GM21825 (cell line): Measurements from ENCODE around the gene AFF4.
"Not testable (repeated sequence)": the region's sequence is repeated elsewhere in the genome, so short reads cannot be mapped to it uniquely, and the experiment has no call there.

ENCODE experiments used
- ATAC-seq: cut with Tn5 transposase; IDR thresholded peaks from one replicate; pipeline ENCODE4 v1.9.1; 2021; ENCODE audit warnings: mild to moderate bottlenecking, moderate library complexity; ENCODE audit not compliant: unreplicated experiment

Gene AFF4

GRCh38 chr5:132961123-132961815 is 2.2 kb downstream of the AFF4 start:
- ATAC-seq: not testable (repeated sequence)

DNA sequence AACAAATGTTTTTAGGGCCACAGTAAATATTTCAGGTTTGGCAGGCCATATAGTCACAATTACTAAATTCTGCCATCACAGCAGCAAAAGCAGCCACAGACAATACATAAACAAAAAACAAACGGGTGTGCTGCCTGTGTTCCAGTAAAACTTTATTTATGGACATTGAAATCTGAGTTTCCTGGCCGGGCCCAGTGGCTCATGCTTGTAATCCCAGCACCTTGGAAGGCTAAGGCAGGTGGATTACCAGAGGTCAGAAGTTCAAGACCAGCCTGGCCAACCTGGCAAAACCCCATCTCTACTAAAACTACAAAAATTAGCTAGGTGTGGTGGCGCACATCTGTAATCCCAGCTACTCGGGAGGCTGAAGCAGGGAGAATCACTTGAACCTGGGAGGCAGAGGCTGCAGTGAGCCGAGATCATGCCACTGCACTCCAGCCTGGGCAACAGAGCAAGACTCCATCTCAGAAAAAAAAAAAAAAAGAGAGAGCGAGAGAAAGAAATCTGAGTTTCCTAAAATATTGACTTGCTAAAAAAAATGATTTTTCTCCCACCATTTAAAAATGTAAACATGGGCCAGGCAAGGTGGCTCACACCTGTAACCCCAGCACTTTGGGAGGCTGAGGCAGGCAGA is 7.2 kb downstream of the AFF4 start:
- not testable (repeated sequence) for ATAC-seq

DNA sequence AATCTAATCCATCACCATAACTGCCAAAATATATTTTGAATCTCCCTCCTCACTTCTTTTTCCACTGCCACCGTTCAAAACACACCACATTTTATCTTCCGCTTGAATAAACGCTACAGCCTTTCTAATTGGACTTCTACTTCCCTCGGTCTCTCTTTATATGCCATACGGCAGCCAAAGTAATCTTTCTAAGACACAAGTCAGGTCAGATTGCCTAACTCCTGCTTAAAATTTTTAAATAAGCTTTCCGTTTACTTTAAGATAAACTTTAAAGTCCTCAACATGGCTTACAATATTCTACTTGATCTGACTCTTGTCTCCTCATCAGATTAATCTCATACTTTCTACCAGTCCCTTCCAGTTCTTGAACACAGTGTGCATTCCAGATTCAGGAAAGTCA is 9.7 kb downstream of the AFF4 start:
- ATAC-seq: no peak

GRCh38 chr5:132952829-132953228 is 10.6 kb downstream of the AFF4 start:
- ATAC-seq: no peak

- no peak for ATAC-seq
Observed at GRCh38 chr5:132951897-132952296, 11.5 kb downstream of the AFF4 start.

DNA sequence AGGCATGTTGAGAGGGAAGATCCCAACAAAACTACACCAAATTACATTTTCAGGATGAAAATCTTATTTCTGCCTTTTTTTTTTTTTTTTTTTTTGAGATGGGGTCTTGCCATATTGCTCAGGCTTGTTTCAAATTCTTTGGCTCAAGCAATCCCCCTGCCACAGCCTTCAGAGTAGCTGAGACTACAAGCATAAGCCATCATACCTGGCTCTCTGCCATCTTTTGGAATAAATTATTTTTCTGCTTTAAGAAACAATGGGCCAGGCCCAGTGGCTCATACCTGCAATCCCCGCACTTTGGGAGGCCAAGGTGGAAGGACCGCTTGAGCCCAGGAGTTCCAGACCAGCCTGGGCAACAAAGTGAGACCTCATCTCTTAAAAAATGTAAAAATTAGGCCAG is 14.3 kb downstream of the AFF4 start:
- no peak for ATAC-seq

DNA sequence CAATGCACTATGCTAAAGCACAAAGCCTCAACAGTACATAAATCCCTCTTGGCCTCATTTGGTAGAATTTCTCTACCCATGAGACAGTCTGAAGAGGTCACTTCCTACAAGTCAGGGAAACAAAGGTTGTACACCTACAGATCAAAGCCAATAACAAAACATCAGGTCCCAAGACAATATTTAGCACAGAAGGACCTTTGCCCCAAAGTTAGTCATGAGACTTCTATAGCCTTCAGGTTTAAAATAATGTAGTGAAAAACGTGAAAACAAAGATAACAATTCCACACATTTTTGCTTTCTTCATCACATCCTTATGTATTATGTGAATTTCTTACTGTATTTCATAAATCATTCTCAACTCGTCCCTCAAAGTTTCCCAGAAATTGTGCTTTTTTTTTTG is 15.8 kb downstream of the AFF4 start:
- no peak for ATAC-seq

- ATAC-seq: not testable (repeated sequence)
Observed at GRCh38 chr5:132945315-132945714, 18.1 kb downstream of the AFF4 start.

- no peak for ATAC-seq
Observed at GRCh38 chr5:132943362-132944022, 19.9 kb downstream of the AFF4 start.

DNA sequence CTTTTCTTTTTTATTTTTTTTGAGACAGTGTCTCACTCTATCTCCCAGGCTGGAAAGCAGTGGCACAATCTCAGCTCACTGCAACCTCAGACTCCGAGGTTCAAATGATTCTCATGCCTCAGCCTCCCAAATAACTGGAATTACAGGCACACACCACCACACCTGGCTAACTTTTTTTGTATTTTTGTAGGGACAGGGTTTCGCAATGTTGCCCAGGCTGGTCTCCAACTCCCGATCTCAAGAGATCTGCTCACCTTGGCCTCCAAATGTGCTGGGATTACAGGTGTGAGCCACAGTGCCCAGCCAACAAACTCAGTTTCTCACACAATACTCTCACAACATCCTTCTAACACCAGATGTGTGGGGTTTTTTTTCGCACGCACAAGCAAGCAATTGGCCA is 22.1 kb downstream of the AFF4 start:
- no peak for ATAC-seq

DNA sequence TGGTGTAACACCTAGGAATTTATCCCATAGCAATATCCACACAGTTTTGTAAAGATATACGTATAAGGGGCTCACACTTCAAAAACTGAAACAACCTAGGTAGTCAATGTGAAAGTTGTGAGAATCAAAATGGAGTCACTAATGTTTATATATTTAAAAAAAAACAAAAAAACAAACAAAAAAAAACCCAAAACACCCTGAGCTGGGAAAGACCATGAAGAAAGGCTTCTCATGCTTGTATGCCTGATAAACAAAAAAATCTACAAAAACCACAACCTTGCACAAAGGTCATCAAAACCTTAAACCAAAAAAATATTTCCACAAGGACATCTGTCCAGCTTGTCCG is 35.4 kb downstream of the AFF4 start:
- ATAC-seq: no peak

DNA sequence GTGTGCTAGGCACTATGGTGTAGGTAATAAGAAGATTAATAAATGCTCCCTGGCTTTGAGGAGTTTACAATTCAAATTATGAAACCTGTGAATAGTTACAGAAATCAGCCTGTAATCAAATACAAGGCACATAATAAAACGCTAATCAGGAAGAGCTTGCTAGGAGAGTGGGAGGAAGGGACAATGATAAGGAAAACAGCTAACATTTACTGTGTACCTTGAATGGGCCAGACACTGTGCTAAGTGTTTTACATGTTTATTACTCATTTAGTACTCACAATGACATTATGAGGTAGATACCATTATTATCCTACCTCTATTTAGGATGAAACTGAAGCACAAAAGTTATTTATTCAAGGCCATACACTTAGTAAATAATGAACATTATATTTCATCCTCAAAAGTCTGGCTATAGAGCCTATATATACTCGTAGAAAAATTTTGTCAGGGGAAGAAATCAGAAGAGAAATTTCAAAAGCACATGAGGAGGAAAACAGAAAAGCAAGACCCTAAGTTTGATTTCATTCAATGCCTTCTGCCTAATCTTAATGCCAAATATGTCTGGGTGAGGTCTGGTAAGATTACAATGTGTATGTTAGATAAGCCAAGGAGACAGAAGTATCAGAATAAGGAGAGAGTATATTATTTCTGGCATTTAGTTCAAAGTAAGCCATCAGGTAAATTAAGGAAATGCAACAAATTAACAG is 35.9 kb downstream of the AFF4 start:
- ATAC-seq: no peak

DNA sequence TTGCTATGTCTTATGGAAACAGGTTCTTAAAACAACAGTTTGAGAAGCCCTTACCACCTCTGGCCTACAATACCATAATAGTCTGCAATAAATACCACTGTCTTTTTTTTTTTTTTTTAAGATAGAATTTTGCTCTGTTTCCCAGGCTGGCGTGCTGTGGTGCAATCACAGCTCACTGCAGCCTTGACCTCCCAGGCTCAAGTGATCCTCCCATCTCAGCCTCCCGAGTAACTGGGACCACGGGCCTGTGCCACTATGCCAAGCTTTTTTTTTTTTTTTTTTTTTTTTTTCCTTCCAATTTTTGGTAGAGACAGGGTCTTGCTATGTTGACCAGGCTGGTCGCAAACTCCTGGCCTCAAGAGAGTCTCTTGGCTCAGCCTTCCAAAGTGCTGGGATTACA is 37.0 kb downstream of the AFF4 start:
- ATAC-seq: no peak

GRCh38 chr5:132916086-132916485 is 47.3 kb downstream of the AFF4 start:
- ATAC-seq: no peak

- no peak for ATAC-seq
Observed at GRCh38 chr5:132915681-132916080, 47.8 kb downstream of the AFF4 start.

GRCh38 chr5:132909702-132910101 is 53.7 kb downstream of the AFF4 start:
- no peak for ATAC-seq

- ATAC-seq: no peak
Observed at GRCh38 chr5:132907161-132907560, 56.3 kb downstream of the AFF4 start.

GRCh38 chr5:132905938-132906337 is 57.5 kb downstream of the AFF4 start:
- no peak for ATAC-seq

DNA sequence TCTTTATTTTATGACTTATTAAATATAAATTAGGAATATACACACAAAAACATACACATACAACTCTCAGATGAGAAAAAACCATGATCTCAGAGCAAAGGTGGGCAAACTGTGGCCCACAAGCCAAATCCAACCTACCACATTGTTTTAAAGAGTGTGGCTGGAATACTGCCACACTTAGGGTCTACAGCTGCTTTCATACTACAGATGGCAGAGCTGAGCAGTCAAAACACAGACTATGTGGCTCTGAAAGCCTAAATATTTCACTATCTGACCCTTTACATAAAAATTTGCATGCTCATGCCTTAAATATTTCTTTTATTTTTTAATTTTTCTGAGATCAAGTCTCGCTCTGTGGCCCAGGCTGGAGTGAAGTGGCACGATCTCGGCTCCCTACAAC is 61.7 kb downstream of the AFF4 start:
- no peak for ATAC-seq

DNA sequence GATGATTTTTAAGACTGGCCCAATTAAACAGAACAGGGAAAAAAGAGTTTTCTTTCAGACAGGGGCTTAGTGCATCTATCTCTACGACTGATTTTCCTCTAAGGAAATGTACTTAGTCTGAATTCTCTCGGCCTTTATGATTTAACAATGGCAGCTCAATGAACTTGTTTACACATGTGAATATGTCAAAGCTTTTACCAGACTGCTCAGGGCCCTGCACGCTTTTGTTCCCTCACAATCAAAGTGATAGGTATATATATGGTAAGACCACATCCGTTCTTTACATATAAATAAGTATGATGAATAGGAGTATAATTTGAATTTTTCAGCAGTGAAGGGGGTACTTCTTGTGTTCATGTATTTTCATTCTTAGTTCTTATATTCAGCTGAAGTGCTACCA is 62.4 kb downstream of the AFF4 start:
- ATAC-seq: no peak

DNA sequence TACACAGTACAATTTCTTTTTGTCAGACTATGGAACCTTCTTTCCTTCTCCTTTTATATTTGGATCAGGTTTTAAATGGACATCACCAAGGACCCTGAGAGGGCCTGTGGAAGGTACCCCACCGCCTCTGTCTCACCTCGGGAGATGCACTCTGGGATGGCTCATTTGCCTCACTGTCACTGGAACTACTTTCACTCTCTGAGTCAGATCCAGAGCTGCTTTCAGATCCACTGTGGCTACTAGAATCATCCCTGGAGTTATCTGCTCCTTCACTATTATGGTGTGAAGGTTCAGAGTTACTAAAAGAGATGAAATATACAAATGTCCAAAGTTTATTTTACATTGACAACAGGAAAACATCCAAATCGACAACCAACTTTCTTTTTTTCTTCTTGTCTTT is 65.3 kb downstream of the AFF4 start:
- ATAC-seq: no peak

- no peak for ATAC-seq
Observed at GRCh38 chr5:132896685-132897084, 66.7 kb downstream of the AFF4 start.
